DND-41 (cell line): ENCODE results near the gene ZNF844.

Experiments used
- CTCF ChIP-seq: IDR thresholded peaks from 2 replicates; pipeline ENCODE4 v1.5.1; 2012; ENCODE audit warnings: borderline replicate concordance, low read length, moderate library complexity, mild to moderate bottlenecking; ENCODE audit not compliant: poor library complexity, severe bottlenecking; ENCODE audit errors: extremely low read depth
- EZH2 ChIP-seq: IDR thresholded peaks from 3 replicates; pipeline ENCODE4 v1.6.1; 2012; ENCODE audit warnings: borderline replicate concordance, low read depth, mild to moderate bottlenecking, moderate library complexity, low read length, inconsistent platforms; ENCODE audit not compliant: severe bottlenecking

- TF ChIP-seq CTCF (no peak), EZH2 (no peak)
These were observed 30.3 kb upstream of the ZNF844 start for GRCh38 chr19:12034198-12034597.
